HG03159 (cell line): Measurements from ENCODE around the gene STRIP2.

ENCODE experiments used
- ATAC-seq: cut with Tn5 transposase; IDR thresholded peaks from one replicate; pipeline ENCODE4 v1.9.1; 2021; ENCODE audit warnings: mild to moderate bottlenecking, moderate library complexity; ENCODE audit not compliant: unreplicated experiment

Gene STRIP2

GRCh38 chr7:129482781-129483180 is 48.5 kb downstream of the STRIP2 start:
- no peak for ATAC-seq

- no peak for ATAC-seq
Measured at GRCh38 chr7:129489491-129489890, 55.3 kb downstream of the STRIP2 start.

DNA sequence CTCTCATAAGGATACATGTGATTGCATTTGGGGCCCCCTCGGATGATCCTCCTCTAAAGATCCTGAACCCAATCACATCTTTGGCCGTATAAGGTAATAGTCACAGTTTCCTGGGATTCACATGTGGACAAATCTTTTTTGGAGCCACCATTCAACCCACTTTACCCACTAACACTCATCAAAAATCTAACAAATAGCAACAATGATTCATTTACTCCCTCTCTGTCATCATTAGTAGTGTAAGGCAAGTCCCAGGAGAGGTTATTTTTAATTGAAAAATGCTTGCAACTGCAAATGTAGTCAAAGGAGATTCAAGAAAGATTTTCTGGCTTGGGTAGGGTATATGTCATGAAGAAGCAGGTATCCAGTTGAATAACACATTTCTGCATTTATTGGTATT is 58.2 kb downstream of the STRIP2 start:
- no peak for ATAC-seq

DNA sequence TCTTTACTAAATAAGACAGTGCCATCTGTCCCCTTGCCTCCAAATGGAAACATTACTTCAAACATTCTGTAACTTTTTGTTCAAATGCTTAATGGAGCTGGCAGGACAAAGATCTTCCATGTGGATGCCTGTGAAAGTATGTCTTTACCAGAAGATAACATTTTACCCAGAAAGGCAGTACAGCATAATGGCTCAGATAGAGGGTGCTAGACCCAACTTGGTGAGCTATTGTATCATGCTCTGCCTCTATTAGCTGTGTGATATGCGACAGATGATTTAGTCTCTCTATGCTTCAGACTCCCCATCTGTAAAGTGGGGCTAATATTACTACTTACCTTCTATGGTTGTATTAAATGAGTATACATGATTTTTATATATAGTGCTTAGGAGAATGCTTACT is 59.3 kb downstream of the STRIP2 start:
- no peak for ATAC-seq

DNA sequence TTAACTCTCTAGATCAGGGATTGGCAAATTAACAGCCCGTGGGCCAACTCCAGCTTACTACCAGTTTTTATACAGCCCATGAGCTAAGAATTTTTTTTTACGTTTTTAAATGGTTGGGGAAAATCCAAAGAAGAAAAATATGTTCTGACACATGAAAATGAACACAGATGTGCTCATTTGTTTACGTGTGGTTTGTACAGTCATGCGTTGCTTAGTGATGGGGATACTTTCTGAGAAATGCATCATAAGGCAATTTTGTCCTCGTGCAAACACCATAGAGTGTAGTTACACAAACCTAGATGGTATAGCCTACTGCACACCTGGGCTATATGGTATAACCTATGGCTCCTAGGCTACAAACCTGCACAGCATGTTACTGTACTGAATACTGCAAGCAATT is 59.8 kb downstream of the STRIP2 start:
- ATAC-seq, result peak; percentile 80

DNA sequence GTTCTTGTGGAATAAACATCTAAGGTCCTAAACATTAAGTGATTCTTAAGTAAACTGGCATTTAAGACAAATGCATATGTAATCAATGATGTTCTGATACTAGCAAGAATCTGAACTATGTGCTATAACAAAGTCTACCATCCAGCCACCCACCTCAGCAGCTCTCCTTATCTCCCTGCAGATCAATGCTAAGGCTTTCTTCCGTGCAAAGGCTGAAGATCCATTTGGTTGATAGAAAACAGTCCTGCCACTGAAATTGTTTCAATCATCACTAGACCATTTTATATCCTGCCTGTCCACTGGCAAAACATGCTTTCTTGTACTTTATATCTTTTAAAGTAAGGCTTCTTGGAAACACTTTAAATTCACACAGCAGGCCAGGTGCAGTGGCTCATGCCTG is 61.8 kb downstream of the STRIP2 start:
- ATAC-seq, result no peak

DNA sequence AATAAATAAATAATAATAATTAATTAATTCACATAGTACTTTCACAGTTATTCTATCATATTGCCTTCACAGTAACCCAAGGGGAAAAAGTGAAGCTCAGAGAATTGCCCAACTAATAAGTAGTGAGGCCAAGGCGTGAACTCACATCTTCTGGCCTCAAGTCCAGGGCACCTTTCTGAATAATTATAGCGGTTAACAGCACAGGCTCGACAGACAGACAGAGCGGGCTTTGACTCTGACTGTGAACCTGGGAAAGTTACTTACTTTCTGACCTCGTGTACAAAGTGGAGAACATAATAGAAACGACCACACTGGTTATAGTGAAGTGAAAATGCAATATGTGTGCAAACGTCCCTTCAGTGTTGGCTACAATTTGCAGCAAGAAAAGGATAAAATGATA is 62.4 kb downstream of the STRIP2 start:
- no peak for ATAC-seq

DNA sequence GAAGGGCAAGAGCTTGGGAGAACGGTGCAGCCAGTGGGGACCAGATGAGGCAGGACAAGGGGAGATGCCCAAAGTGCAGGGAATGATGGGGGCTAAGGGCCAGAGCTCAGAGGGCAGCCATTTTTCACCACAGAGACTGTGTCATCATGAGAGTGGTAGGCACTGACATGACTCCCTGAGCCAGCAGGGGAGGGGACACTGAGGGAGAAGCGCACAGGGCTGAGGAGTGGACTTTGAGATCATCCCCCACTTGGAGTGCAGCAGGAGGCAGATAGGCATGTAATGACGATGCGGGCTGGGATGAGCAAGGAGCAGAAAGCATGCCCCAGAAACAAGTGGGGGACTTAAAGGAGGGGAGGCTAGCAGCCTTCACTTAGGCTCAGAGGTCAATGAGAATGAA is 62.9 kb downstream of the STRIP2 start:
- no peak for ATAC-seq

GRCh38 chr7:129498021-129498420 is 63.8 kb downstream of the STRIP2 start:
- ATAC-seq, result no peak

DNA sequence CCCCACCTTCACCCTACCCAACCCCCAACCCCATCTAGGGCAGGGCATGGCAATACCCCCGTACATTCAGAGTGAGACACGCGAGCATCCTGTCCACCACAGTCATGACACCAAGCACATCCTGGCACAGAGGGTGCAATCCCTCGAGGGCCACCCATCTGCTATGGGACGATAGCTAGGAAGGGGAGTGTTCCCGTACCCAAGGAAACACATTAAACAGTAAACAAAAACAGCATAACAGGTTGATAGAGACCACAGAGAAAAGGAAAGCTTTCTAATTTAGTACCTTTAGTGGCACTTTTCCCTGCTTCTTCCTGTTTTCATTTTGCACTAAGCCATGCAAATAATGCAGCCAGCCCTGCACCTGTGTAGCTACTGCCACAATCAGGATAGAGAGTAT is 65.8 kb downstream of the STRIP2 start:
- no peak for ATAC-seq

- ATAC-seq, result peak; percentile 82
Measured at GRCh38 chr7:129501760-129502707, 67.8 kb downstream of the STRIP2 start, which contains the start of gene SMKR1. SMKR1 (plus strand) TSS chr7:129502531; CDS start chr7:129502825, 294 bp downstream.

DNA sequence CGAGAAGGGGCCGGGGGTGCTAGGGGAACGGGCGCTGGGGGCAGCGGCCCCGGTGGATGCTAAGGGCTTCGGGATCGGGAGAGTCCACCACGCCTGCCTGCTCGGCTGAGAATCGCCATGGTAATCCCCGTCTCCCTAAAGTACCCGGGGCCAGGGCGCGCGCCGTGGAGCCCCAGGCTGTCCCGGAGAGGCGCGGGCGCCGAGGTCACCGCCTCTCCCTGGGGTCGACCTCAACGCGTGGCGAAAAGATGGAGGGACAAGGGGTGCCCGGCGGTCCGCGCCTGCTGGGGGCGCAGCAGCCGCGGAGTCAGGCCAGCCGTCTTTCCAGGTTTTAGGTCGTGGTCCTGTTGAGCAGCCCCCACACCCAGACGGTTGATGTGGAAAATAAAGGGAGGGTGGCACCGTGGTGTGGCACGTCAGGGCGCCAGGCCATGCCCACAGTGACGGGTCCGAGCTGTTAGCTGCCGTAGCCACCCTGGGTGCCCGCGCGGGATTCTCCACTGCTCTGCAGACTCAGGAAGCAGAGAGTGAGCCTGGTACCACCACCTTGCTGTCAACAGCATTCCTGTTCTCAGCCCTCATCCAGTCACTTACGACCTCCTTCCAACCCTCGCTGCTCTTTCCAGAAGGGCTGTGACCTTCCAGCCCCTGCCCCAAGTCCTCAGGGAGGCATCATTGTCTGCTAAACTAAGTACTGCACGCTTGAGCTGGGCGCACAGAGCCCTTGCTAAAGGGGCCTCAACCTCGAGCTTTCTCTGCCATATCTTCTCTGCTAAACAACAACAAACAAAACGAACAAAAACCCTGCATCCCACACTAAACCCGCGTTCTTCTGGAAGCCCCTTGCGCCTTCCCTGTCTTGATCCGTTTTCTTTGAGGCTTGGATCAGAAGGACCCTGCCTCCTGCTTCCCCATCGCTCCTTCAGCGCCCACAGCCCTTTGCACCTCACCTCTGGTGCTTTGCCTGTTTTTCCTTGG is 68.8 kb downstream of the STRIP2 start:
- ATAC-seq, result no peak

DNA sequence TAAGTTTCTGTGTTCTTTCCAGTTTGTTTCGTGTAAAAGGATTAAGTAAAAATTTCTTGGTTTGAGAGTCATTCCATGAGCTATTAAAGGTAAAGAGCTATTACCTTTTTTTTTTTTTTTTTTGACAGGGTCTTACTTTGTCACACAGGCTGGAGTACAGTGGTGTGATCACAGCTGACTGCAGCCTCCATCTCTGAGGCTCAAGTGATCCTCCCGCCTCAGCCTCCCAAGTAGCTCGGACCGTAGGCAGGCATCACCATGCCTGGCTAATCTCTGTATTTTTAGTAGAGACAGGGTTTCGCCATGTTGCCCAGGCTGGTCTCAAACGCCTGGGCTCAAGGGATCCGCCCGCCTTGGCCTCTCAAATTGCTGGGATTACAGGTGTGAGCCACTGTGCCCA is 69.5 kb downstream of the STRIP2 start:
- ATAC-seq, result no peak

DNA sequence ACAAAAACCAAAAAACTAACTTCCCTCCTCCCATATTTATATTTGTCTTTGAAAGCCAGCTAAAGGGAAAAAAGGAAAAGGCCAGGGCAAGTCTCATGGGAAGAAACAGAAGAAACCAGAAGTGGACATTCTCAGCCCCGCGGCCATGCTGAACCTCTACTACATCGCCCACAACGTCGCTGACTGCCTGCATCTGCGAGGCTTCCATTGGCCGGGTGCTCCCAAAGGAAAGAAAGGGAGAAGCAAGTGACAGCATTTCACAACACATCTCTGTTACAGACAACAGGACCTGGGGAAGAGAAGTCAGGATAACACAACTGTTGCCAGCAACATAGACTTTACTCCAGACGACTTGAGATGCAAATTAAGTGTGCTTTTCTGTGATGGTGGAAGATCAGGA is 78.0 kb downstream of the STRIP2 start:
- ATAC-seq, result no peak

DNA sequence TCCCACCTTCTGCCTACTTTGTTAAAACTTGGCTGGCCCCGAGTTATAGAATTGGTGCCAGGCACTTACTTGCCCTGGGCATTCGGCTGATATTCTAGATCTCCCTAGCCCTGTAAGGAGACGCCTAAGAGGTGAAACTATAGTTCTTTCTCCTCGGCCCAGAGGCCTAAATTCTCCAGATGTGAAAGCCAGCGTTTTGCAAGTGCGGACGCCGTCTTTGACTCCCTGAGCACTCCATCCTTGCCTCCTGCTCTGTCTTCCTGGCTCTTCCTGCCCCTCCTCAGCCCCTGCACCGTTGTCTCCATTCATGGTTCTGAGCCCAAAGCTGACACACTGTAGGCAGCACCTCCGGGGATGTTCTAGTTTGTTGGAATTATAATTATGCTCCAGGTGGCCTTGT is 79.3 kb downstream of the STRIP2 start:
- no peak for ATAC-seq

DNA sequence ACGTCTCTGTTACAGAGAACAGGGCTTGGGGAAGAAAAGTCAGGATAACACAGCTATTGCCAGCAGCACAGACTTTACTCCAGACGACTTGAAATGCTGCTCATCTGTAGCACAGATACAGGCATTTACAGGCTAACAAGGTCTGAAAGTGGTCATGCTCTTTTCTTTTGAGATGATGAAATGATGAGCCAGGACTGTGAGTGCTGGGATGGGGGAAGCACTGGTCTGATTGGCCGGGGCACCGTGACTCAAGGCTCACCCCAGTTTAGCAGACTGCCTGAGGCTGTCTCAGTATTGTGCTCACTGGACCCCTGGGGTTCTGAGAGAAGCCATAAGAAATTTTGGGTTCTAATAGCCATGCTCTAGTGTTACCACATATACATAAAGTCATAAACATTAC is 80.5 kb downstream of the STRIP2 start:
- no peak for ATAC-seq

GRCh38 chr7:129515381-129515780 is 81.1 kb downstream of the STRIP2 start:
- no peak for ATAC-seq

GRCh38 chr7:129517931-129518330 is 83.7 kb downstream of the STRIP2 start:
- no peak for ATAC-seq

GRCh38 chr7:129519464-129519863 is 85.2 kb downstream of the STRIP2 start:
- ATAC-seq, result no peak

- ATAC-seq, result no peak
Measured at GRCh38 chr7:129522088-129522970, 88.1 kb downstream of the STRIP2 start.

- no peak for ATAC-seq
Measured at GRCh38 chr7:129522971-129523340, 88.7 kb downstream of the STRIP2 start.
